22Rv1 (cell line): ENCODE results near the gene ARHGAP31.

Experiments
- ZFX ChIP-seq: fragments of 450-650 bp; IDR thresholded peaks from 2 replicates; pipeline ENCODE4 v1.6.1; 2017; ENCODE audit warnings: antibody characterized with exemption, borderline replicate concordance
- TF ChIP-seq, protein P1 (sequence below): fragments of 450-650 bp; IDR thresholded peaks from 2 replicates; pipeline ENCODE4 v1.5.1; 2017; ENCODE audit warnings: mild to moderate bottlenecking

- TF ChIP-seq, protein P1, sequence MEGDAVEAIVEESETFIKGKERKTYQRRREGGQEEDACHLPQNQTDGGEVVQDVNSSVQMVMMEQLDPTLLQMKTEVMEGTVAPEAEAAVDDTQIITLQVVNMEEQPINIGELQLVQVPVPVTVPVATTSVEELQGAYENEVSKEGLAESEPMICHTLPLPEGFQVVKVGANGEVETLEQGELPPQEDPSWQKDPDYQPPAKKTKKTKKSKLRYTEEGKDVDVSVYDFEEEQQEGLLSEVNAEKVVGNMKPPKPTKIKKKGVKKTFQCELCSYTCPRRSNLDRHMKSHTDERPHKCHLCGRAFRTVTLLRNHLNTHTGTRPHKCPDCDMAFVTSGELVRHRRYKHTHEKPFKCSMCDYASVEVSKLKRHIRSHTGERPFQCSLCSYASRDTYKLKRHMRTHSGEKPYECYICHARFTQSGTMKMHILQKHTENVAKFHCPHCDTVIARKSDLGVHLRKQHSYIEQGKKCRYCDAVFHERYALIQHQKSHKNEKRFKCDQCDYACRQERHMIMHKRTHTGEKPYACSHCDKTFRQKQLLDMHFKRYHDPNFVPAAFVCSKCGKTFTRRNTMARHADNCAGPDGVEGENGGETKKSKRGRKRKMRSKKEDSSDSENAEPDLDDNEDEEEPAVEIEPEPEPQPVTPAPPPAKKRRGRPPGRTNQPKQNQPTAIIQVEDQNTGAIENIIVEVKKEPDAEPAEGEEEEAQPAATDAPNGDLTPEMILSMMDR = no peak
- no peak for TF ChIP-seq ZFX
Measured at GRCh38 chr3:119313461-119313860, 19.3 kb downstream of the ARHGAP31 start.
